Measurements from ENCODE around the gene HOXA11. TPM values are rescaled to one million over a fixed set of nuclear protein-coding genes. Genes with fewer than 3 reads are reported as not detected.
A peak's percentile ranks its signal among the peaks of the same experiment; 100 is the strongest.

HOXA11 gene
- total RNA-seq, 4 donors from 2014 or later: 4.5 to 21.3 (median 7.7) TPM

- in situ Hi-C loops (cut with MboI; ENCODE audit: low pct_ligation_motif_present in 1 of 4, low pct_unique_long_range_greater_than_20kb in 1 of 4, low sequenced_read_pairs in 3 of 4) (loop anchor here in 3 of 4 donors (25.0 kb wide), 3 partner anchors 808 to 1308 kb away; no protein-coding TSS in a partner anchor), intact Hi-C loops (cut with DNase I; ENCODE audit: low total_unique reads) (no loop called here)
- Histone ChIP-seq H3K4me3 (peak overlapping the region; percentile 58 to 69 (median 64)), H3K27me3 (peaks cover 65% of the 10 kb centered on the region), H3K27ac (peak overlapping the region; percentile 95 to 99 (median 98)), H3K4me1 (peaks cover 0 to 40% (median 24%) of the 10 kb centered on the region in 4 donors), H3K36me3 (no peaks in the 10 kb centered on the region), H3K9me3 (no peaks in the 10 kb centered on the region)
- no peak for DNase-seq
- WGBS, 2 donors (ENCODE audit: low coverage in 1 of 2): 7 to 15% methylated on average over 11 of the region's 11 CpGs
- TF ChIP-seq CTCF (IDR thresholded peaks at IDR 0.05): no peak
- no peak for TF ChIP-seq POLR2A (IDR thresholded peaks at IDR 0.05)
- TF ChIP-seq EP300 (IDR thresholded peaks at IDR 0.05; ENCODE audit: low read depth): no peak
- no peak for TF ChIP-seq POLR2AphosphoS5 (IDR thresholded peaks at IDR 0.05)
Observed at GRCh38 chr7:27170426-27171324, 14.4 kb downstream of the HOXA11 start.

- 0 to 14% methylated on average over 1 to 44 of the region's 46 CpGs for WGBS, 2 donors (ENCODE audit: low coverage in 1 of 2)
- peaks cover 62% of the 10 kb centered on the region for H3K27me3 ChIP-seq
- intact Hi-C loops (cut with DNase I; ENCODE audit: low total_unique reads) (loop anchor here (10.0 kb wide), 1 partner anchor 1315 kb away; no protein-coding TSS in a partner anchor), in situ Hi-C loops (cut with MboI; ENCODE audit: low pct_ligation_motif_present in 1 of 4, low pct_unique_long_range_greater_than_20kb in 1 of 4, low sequenced_read_pairs in 3 of 4) (loop anchor here in 3 of 4 donors (25.0 kb wide), 3 partner anchors 808 to 1308 kb away; no protein-coding TSS in a partner anchor)
- peak overlapping the region; percentile 95 to 99 (median 98) for H3K27ac ChIP-seq
- H3K9me3 ChIP-seq: no peaks in the 10 kb centered on the region
- H3K36me3 ChIP-seq: no peaks in the 10 kb centered on the region
- TF ChIP-seq POLR2A (IDR thresholded peaks at IDR 0.05) (peak; percentile 34), CTCF (IDR thresholded peaks at IDR 0.05) (no peak), EP300 (IDR thresholded peaks at IDR 0.05; ENCODE audit: low read depth) (no peak), POLR2AphosphoS5 (IDR thresholded peaks at IDR 0.05) (peak in 2 of 3 donors; percentile 28 to 48)
- peak overlapping the region; percentile 58 to 69 (median 64) for H3K4me3 ChIP-seq
- peak; percentile 28 for DNase-seq
- peaks cover 0 to 37% (median 16%) of the 10 kb centered on the region in 4 donors for H3K4me1 ChIP-seq
Observed at GRCh38 chr7:27169658-27170425, 15.2 kb downstream of the HOXA11 start.

- in situ Hi-C loops (cut with MboI; ENCODE audit: low pct_ligation_motif_present in 1 of 4, low pct_unique_long_range_greater_than_20kb in 1 of 4, low sequenced_read_pairs in 3 of 4) (loop anchor here in 3 of 4 donors (25.0 kb wide), 3 partner anchors 806 to 1306 kb away; no protein-coding TSS in a partner anchor), intact Hi-C loops (cut with DNase I; ENCODE audit: low total_unique reads) (loop anchor here (10.0 kb wide), 1 partner anchor 1314 kb away; no protein-coding TSS in a partner anchor)
- Histone ChIP-seq H3K4me1 (peaks cover 0 to 30% (median 12%) of the 10 kb centered on the region in 4 donors), H3K4me3 (peak overlapping the region; percentile 11 to 67 (median 60)), H3K27me3 (peaks cover 49% of the 10 kb centered on the region), H3K9me3 (no peaks in the 10 kb centered on the region), H3K36me3 (no peaks in the 10 kb centered on the region), H3K27ac (peak overlapping the region; percentile 95 to 99 (median 98))
- DNase-seq: no peak
- TF ChIP-seq EP300 (IDR thresholded peaks at IDR 0.05; ENCODE audit: low read depth) (no peak), POLR2AphosphoS5 (IDR thresholded peaks at IDR 0.05) (peak; percentile 9 to 67 (median 40))
- 11 to 17% methylated on average over 2 to 25 of the region's 25 CpGs for WGBS, 2 donors (ENCODE audit: low coverage in 1 of 2)
Observed at GRCh38 chr7:27168265-27168947, 16.6 kb downstream of the HOXA11 start.

GRCh38 chr7:27167916-27168264 lies 17.1 kb downstream of the HOXA11 start:
- intact Hi-C loops (cut with DNase I; ENCODE audit: low total_unique reads): loop anchor here (10.0 kb wide), 1 partner anchor 1313 kb away; no protein-coding TSS in a partner anchor
- WGBS, 2 donors (ENCODE audit: low coverage in 1 of 2): 3 to 14% methylated on average over 4 of the region's 4 CpGs

More at GRCh38 chr7:27167916-27168264, 17.1 kb downstream of the HOXA11 start:
- TF ChIP-seq POLR2AphosphoS5 (IDR thresholded peaks at IDR 0.05): no peak
- TF ChIP-seq POLR2A (IDR thresholded peaks at IDR 0.05): no peak
- TF ChIP-seq EP300 (IDR thresholded peaks at IDR 0.05; ENCODE audit: low read depth): no peak
- TF ChIP-seq CTCF (IDR thresholded peaks at IDR 0.05): no peak
- H3K27ac ChIP-seq: peak overlapping the region; percentile 95 to 99 (median 98)
- no peaks in the 10 kb centered on the region for H3K9me3 ChIP-seq
- H3K27me3 ChIP-seq: peaks cover 44% of the 10 kb centered on the region
- peaks cover 0 to 29% (median 13%) of the 10 kb centered on the region in 4 donors for H3K4me1 ChIP-seq
- no peaks in the 10 kb centered on the region for H3K36me3 ChIP-seq
- peak overlapping the region; percentile 3 to 67 (median 60) for H3K4me3 ChIP-seq
- no peak for DNase-seq
- in situ Hi-C loops (cut with MboI; ENCODE audit: low pct_ligation_motif_present in 1 of 4, low pct_unique_long_range_greater_than_20kb in 1 of 4, low sequenced_read_pairs in 3 of 4): loop anchor here in 3 of 4 donors (25.0 kb wide), 3 partner anchors 806 to 1306 kb away; no protein-coding TSS in a partner anchor
